GM23338 (cell line): ENCODE results near the gene U2AF1L4. TPM values are rescaled to one million over a fixed set of nuclear protein-coding genes. Genes with fewer than 3 reads are reported as not detected.

Experiments used
- ATAC-seq: fragments of 200-7000 bp; cut with Tn5 transposase; 3 replicates; pipeline ENCODE4 v1.9.1; 2020
- DNase-seq: peaks from one replicate; pipeline ENCODE4 v3.0.0-alpha.2; 2015; ENCODE audit warnings: low spot score
- H2AFZ ChIP-seq: fragments of 200-600 bp; sonication (generic); 2 replicates; pipeline ENCODE4 v1.8.0; 2016; ENCODE audit warnings: antibody characterized with exemption, mild to moderate bottlenecking, moderate library complexity
- H3F3A ChIP-seq: fragments of 200-600 bp; sonication (generic); replicated peaks from 2 replicates; pipeline ENCODE4 v1.8.0; 2017; ENCODE audit warnings: antibody characterized with exemption, mixed run types, low read depth
- H3K27ac ChIP-seq: fragments of 200-600 bp; sonication (generic); 2 replicates; pipeline ENCODE4 v1.6.1; 2016; ENCODE audit warnings: low read depth
- H3K27me3 ChIP-seq: fragments of 200-600 bp; sonication (generic); 2 replicates; pipeline ENCODE4 v1.8.0; 2016; ENCODE audit warnings: mild to moderate bottlenecking, mixed run types, moderate library complexity; ENCODE audit not compliant: insufficient read depth
- H3K36me3 ChIP-seq: fragments of 200-600 bp; sonication (generic); 2 replicates; pipeline ENCODE4 v1.8.0; 2016; ENCODE audit warnings: mild to moderate bottlenecking; ENCODE audit not compliant: insufficient read depth
- H3K4me1 ChIP-seq: fragments of 200-600 bp; sonication (generic); 2 replicates; pipeline ENCODE4 v1.8.0; 2016; ENCODE audit warnings: mild to moderate bottlenecking, moderate library complexity; ENCODE audit not compliant: insufficient read depth
- H3K4me2 ChIP-seq: fragments of 200-600 bp; sonication (generic); 2 replicates; pipeline ENCODE4 v1.7.1; 2017; ENCODE audit warnings: mixed run types
- H3K4me3 ChIP-seq: fragments of 200-600 bp; sonication (generic); 2 replicates; pipeline ENCODE4 v1.6.1; 2016; ENCODE audit warnings: mixed run types
- H3K79me2 ChIP-seq: fragments of 200-600 bp; sonication (generic); replicated peaks from 2 replicates; pipeline ENCODE4 v1.8.0; 2017; ENCODE audit warnings: mild to moderate bottlenecking; ENCODE audit not compliant: insufficient read depth
- H3K9me2 ChIP-seq: fragments of 200-600 bp; sonication (generic); 2 replicates; pipeline ENCODE4 v1.8.0; 2017; ENCODE audit not compliant: insufficient read depth
- H4K20me1 ChIP-seq: fragments of 200-600 bp; sonication (generic); replicated peaks from 2 replicates; pipeline ENCODE4 v1.8.0; 2017; ENCODE audit warnings: mild to moderate bottlenecking; ENCODE audit not compliant: insufficient read depth
- H3K27ac Mint-ChIP-seq: 2 replicates; pipeline ENCODE4 v1.8.0; 2020; ENCODE audit warnings: inconsistent platforms, mild to moderate bottlenecking, moderate library complexity, mixed read lengths
- H3K27me3 Mint-ChIP-seq: 3 replicates; pipeline ENCODE4 v1.8.0; 2022; ENCODE audit warnings: low read depth, mild to moderate bottlenecking, moderate library complexity, mixed read lengths, inconsistent platforms; ENCODE audit not compliant: insufficient read depth, poor library complexity
- H3K36me3 Mint-ChIP-seq: 3 replicates; pipeline ENCODE4 v1.8.0; 2021; ENCODE audit warnings: low read depth, mild to moderate bottlenecking, inconsistent platforms, moderate library complexity, mixed read lengths
- H3K4me1 Mint-ChIP-seq: 3 replicates; pipeline ENCODE4 v1.8.0; 2020; ENCODE audit warnings: mild to moderate bottlenecking, inconsistent platforms, mixed read lengths
- H3K4me3 Mint-ChIP-seq: 3 replicates; pipeline ENCODE4 v1.8.0; 2021; ENCODE audit warnings: moderate library complexity, mild to moderate bottlenecking, inconsistent platforms, mixed read lengths
- H3K9me3 Mint-ChIP-seq: 3 replicates; pipeline ENCODE4 v1.8.0; 2020; ENCODE audit warnings: moderate library complexity, mild to moderate bottlenecking, inconsistent platforms, mixed read lengths
- CREB1 ChIP-seq: fragments of 250-450 bp; sonication (Bioruptor Pico); IDR thresholded peaks from 2 replicates; pipeline ENCODE4 v1.5.0; 2020; ENCODE audit warnings: low read depth, mild to moderate bottlenecking, moderate library complexity
- ETS1 ChIP-seq: IDR thresholded peaks from 2 replicates; pipeline ENCODE4 v1.6.1; 2016; ENCODE audit warnings: antibody characterized with exemption
- EZH2 ChIP-seq: fragments of 200-600 bp; sonication (generic); IDR thresholded peaks from one replicate; pipeline ENCODE4 v1.8.0; 2017; ENCODE audit warnings: antibody characterized with exemption, mild to moderate bottlenecking, low read depth; ENCODE audit not compliant: unreplicated experiment
- EZH2phosphoT487 ChIP-seq: fragments of 200-600 bp; sonication (generic); IDR thresholded peaks from one replicate; pipeline ENCODE4 v1.8.1; 2018; ENCODE audit warnings: antibody characterized with exemption; ENCODE audit not compliant: unreplicated experiment
- JUNB ChIP-seq: IDR thresholded peaks from one replicate; pipeline ENCODE4 v1.6.1; 2016; ENCODE audit warnings: antibody characterized with exemption; ENCODE audit not compliant: unreplicated experiment
- NANOG ChIP-seq: IDR thresholded peaks from 2 replicates; pipeline ENCODE4 v1.6.1; 2016; ENCODE audit warnings: antibody characterized with exemption, borderline replicate concordance
- POLR2AphosphoS5 ChIP-seq: IDR thresholded peaks from 2 replicates; pipeline ENCODE4 v1.6.1; 2016; ENCODE audit warnings: antibody characterized with exemption, low read depth
- STAT1 ChIP-seq: IDR thresholded peaks from one replicate; pipeline ENCODE4 v1.6.1; 2016; ENCODE audit warnings: antibody characterized with exemption; ENCODE audit not compliant: unreplicated experiment
- ZNF114 ChIP-seq: fragments of 250-450 bp; sonication (Bioruptor Pico); IDR thresholded peaks from 2 replicates; pipeline ENCODE4 v1.5.0; 2020; ENCODE audit warnings: mild to moderate bottlenecking, moderate library complexity
- ZNF331 ChIP-seq: fragments of 250-450 bp; sonication (Bioruptor Pico); IDR thresholded peaks from 2 replicates; pipeline ENCODE4 v1.5.0; 2020; ENCODE audit warnings: low read depth, mild to moderate bottlenecking, moderate library complexity
- polyA plus RNA-seq: library from polyadenylated mRNA; unstranded; fragments of >200 nt; fragmentation: Nextera tagmentation; extraction: Ambion mirVana; gene quantifications from 2 replicates; pipeline ENCODE4 v1.2.1, GENCODE V29; 2016
- total RNA-seq: library from RNA; depleted of rRNA; stranded (reverse); fragments of >200 nt; shearing (Covaris generic); gene quantifications from 2 replicates; pipeline ENCODE4 v1.2.3, GENCODE V29; 2014
- TF ChIP-seq, protein P1 (sequence below): fragments of 250-450 bp; sonication (Bioruptor Pico); IDR thresholded peaks from 2 replicates; pipeline ENCODE4 v1.5.0; 2020; ENCODE audit warnings: mild to moderate bottlenecking, moderate library complexity
- TF ChIP-seq, protein P2 (sequence below), 2 experiments: fragments of 200-600 bp in 1 of 2; sonication (generic) in 1 of 2; conservative IDR thresholded peaks; 2 replicates each; pipeline versions ENCODE4 v1.5.1 to v1.6.1; 2016 to 2017; ENCODE audit warnings: antibody characterized with exemption in 2 of 2, low read depth in 2 of 2, mild to moderate bottlenecking in 2 of 2, moderate library complexity in 1 of 2
- TF ChIP-seq, protein P3 (sequence below): IDR thresholded peaks from one replicate; pipeline ENCODE4 v1.6.1; 2018; ENCODE audit warnings: antibody characterized with exemption; ENCODE audit not compliant: unreplicated experiment

U2AF1L4 gene
- total and polyA plus RNA-seq, 2 experiments from 2014 or later, result 13.1 to 23.7 TPM

- H3K36me3 Mint-ChIP-seq, result peaks cover 10% of the 10 kb centered on the region
- Histone ChIP-seq H3K27ac (peak overlapping the region; percentile 94), H3K4me1 (peaks cover 39% of the 10 kb centered on the region), H3F3A (peaks cover 10% of the 10 kb centered on the region; the same call in 1 of the 2 replicates), H3K79me2 (peaks cover 21% of the 10 kb centered on the region), H3K27me3 (no peaks in the 10 kb centered on the region), H3K4me2 (peak overlapping the region; percentile 99), H2AFZ (peak overlapping the region; percentile 88), H3K36me3 (no peaks in the 10 kb centered on the region), H4K20me1 (peaks cover 11% of the 10 kb centered on the region), H3K4me3 (peak overlapping the region; percentile 85), H3K9me2 (no peaks in the 10 kb centered on the region)
- TF ChIP-seq, protein P1, sequence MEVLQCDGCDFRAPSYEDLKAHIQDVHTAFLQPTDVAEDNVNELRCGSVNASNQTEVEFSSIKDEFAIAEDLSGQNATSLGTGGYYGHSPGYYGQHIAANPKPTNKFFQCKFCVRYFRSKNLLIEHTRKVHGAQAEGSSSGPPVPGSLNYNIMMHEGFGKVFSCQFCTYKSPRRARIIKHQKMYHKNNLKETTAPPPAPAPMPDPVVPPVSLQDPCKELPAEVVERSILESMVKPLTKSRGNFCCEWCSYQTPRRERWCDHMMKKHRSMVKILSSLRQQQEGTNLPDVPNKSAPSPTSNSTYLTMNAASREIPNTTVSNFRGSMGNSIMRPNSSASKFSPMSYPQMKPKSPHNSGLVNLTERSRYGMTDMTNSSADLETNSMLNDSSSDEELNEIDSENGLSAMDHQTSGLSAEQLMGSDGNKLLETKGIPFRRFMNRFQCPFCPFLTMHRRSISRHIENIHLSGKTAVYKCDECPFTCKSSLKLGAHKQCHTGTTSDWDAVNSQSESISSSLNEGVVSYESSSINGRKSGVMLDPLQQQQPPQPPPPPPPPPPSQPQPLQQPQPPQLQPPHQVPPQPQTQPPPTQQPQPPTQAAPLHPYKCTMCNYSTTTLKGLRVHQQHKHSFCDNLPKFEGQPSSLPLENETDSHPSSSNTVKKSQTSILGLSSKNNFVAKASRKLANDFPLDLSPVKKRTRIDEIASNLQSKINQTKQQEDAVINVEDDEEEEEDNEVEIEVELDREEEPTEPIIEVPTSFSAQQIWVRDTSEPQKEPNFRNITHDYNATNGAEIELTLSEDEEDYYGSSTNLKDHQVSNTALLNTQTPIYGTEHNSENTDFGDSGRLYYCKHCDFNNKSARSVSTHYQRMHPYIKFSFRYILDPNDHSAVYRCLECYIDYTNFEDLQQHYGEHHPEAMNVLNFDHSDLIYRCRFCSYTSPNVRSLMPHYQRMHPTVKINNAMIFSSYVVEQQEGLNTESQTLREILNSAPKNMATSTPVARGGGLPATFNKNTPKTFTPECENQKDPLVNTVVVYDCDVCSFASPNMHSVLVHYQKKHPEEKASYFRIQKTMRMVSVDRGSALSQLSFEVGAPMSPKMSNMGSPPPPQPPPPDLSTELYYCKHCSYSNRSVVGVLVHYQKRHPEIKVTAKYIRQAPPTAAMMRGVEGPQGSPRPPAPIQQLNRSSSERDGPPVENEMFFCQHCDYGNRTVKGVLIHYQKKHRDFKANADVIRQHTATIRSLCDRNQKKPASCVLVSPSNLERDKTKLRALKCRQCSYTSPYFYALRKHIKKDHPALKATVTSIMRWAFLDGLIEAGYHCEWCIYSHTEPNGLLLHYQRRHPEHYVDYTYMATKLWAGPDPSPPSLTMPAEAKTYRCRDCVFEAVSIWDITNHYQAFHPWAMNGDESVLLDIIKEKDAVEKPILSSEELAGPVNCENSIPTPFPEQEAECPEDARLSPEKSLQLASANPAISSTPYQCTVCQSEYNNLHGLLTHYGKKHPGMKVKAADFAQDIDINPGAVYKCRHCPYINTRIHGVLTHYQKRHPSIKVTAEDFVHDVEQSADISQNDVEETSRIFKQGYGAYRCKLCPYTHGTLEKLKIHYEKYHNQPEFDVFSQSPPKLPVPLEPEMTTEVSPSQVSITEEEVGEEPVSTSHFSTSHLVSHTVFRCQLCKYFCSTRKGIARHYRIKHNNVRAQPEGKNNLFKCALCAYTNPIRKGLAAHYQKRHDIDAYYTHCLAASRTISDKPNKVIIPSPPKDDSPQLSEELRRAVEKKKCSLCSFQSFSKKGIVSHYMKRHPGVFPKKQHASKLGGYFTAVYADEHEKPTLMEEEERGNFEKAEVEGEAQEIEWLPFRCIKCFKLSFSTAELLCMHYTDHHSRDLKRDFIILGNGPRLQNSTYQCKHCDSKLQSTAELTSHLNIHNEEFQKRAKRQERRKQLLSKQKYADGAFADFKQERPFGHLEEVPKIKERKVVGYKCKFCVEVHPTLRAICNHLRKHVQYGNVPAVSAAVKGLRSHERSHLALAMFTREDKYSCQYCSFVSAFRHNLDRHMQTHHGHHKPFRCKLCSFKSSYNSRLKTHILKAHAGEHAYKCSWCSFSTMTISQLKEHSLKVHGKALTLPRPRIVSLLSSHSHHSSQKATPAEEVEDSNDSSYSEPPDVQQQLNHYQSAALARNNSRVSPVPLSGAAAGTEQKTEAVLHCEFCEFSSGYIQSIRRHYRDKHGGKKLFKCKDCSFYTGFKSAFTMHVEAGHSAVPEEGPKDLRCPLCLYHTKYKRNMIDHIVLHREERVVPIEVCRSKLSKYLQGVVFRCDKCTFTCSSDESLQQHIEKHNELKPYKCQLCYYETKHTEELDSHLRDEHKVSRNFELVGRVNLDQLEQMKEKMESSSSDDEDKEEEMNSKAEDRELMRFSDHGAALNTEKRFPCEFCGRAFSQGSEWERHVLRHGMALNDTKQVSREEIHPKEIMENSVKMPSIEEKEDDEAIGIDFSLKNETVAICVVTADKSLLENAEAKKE, result no peak
- TF ChIP-seq JUNB (no peak), ZNF114 (CRISPR knock-in tag) (no peak), CREB1 (CRISPR knock-in tag) (no peak), STAT1 (no peak), EZH2 (no peak), EZH2phosphoT487 (no peak), NANOG (no peak), ZNF331 (CRISPR knock-in tag) (no peak), ETS1 (no peak), POLR2AphosphoS5 (no peak)
- TF ChIP-seq, protein P2, sequence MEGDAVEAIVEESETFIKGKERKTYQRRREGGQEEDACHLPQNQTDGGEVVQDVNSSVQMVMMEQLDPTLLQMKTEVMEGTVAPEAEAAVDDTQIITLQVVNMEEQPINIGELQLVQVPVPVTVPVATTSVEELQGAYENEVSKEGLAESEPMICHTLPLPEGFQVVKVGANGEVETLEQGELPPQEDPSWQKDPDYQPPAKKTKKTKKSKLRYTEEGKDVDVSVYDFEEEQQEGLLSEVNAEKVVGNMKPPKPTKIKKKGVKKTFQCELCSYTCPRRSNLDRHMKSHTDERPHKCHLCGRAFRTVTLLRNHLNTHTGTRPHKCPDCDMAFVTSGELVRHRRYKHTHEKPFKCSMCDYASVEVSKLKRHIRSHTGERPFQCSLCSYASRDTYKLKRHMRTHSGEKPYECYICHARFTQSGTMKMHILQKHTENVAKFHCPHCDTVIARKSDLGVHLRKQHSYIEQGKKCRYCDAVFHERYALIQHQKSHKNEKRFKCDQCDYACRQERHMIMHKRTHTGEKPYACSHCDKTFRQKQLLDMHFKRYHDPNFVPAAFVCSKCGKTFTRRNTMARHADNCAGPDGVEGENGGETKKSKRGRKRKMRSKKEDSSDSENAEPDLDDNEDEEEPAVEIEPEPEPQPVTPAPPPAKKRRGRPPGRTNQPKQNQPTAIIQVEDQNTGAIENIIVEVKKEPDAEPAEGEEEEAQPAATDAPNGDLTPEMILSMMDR (conservative IDR thresholded peaks at IDR 0.05; ENCODE audit: low read depth in 2 of 2), result no peak
- TF ChIP-seq, protein P3, sequence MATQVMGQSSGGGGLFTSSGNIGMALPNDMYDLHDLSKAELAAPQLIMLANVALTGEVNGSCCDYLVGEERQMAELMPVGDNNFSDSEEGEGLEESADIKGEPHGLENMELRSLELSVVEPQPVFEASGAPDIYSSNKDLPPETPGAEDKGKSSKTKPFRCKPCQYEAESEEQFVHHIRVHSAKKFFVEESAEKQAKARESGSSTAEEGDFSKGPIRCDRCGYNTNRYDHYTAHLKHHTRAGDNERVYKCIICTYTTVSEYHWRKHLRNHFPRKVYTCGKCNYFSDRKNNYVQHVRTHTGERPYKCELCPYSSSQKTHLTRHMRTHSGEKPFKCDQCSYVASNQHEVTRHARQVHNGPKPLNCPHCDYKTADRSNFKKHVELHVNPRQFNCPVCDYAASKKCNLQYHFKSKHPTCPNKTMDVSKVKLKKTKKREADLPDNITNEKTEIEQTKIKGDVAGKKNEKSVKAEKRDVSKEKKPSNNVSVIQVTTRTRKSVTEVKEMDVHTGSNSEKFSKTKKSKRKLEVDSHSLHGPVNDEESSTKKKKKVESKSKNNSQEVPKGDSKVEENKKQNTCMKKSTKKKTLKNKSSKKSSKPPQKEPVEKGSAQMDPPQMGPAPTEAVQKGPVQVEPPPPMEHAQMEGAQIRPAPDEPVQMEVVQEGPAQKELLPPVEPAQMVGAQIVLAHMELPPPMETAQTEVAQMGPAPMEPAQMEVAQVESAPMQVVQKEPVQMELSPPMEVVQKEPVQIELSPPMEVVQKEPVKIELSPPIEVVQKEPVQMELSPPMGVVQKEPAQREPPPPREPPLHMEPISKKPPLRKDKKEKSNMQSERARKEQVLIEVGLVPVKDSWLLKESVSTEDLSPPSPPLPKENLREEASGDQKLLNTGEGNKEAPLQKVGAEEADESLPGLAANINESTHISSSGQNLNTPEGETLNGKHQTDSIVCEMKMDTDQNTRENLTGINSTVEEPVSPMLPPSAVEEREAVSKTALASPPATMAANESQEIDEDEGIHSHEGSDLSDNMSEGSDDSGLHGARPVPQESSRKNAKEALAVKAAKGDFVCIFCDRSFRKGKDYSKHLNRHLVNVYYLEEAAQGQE, result no peak
- peaks cover 30% of the 10 kb centered on the region for H3K27me3 Mint-ChIP-seq
- H3K27ac Mint-ChIP-seq, result peak overlapping the region; percentile 97
- H3K9me3 Mint-ChIP-seq, result no peaks in the 10 kb centered on the region; the same call in 2 of the 3 replicates
- peak overlapping the region; percentile 88 for H3K4me3 Mint-ChIP-seq
- DNase-seq, result peak; percentile 41
- peaks cover 47% of the 10 kb centered on the region for H3K4me1 Mint-ChIP-seq
- ATAC-seq, result peak; percentile 26
These were observed 29.0 kb downstream of the U2AF1L4 start for GRCh38 chr19:35715981-35716800.
